HEK293 (cell line): ENCODE results near the gene FBXL7.

Source experiments
- CTCF ChIA-PET: fragments of 350-600 bp; formaldehyde crosslinking; extraction: SDS; loops from one replicate; lab custom pipeline; 2021; ENCODE audit warnings: antibody characterized with exemption; lab: Yijun Ruan, JAX
- POLR2A ChIA-PET: fragments of 300-600 bp; formaldehyde crosslinking; extraction: SDS; loops from one replicate; lab custom pipeline; 2020; ENCODE audit warnings: antibody characterized with exemption, inconsistent platforms; lab: Yijun Ruan, JAX
- H3K27ac ChIP-seq: fragments of 200-500 bp; sonication (Bioruptor generic); 2 replicates; pipeline ENCODE4 v1.5.1; 2014; ENCODE audit warnings: low read depth, low read length, control low read depth, inconsistent platforms; ENCODE audit errors: extremely low read depth
- H3K36me3 ChIP-seq, 2 experiments: fragments of 200-500 bp in 1 of 2; sonication (Bioruptor generic) in 1 of 2; 1 replicate in 1 of 2; 2 replicates in 1 of 2; pipeline ENCODE4 v1.5.1; 2014 to 2017; ENCODE audit warnings: inconsistent platforms in 2 of 2, low read length in 2 of 2; ENCODE audit not compliant: control insufficient read depth in 2 of 2, insufficient read depth in 1 of 2
- H3K4me1 ChIP-seq: fragments of 200-500 bp; sonication (Bioruptor generic); 2 replicates; pipeline ENCODE4 v1.5.1; 2014; ENCODE audit warnings: mild to moderate bottlenecking, low read length, inconsistent platforms; ENCODE audit not compliant: control insufficient read depth, insufficient read depth
- H3K4me3 ChIP-seq: 2 replicates; pipeline ENCODE4 v1.5.1; 2011; ENCODE audit warnings: low read depth, mild to moderate bottlenecking, control low read depth, low read length, moderate library complexity
- H3K9me3 ChIP-seq: fragments of 200-500 bp; sonication (Bioruptor generic); 2 replicates; pipeline ENCODE4 v1.5.1; 2014; ENCODE audit warnings: low read depth, low read length, inconsistent platforms; ENCODE audit not compliant: control insufficient read depth, insufficient read depth
- CTCF ChIP-seq: fragments of 450-650 bp; formaldehyde crosslinking; IDR thresholded peaks from 2 replicates; pipeline ENCODE4 v1.5.1; 2016; ENCODE audit warnings: missing biosample characterization, missing genetic modification characterization
- GFI1B ChIP-seq: fragments of 450-650 bp; formaldehyde crosslinking; IDR thresholded peaks from 2 replicates; pipeline ENCODE4 v1.5.1; 2016; ENCODE audit warnings: missing biosample characterization, missing genetic modification characterization
- GLIS1 ChIP-seq: fragments of 450-650 bp; formaldehyde crosslinking; IDR thresholded peaks from 2 replicates; pipeline ENCODE4 v1.5.1; 2016; ENCODE audit warnings: missing biosample characterization, missing genetic modification characterization
- HOXD13 ChIP-seq: sonication (generic); formaldehyde crosslinking; IDR thresholded peaks from 2 replicates; pipeline ENCODE4 v1.8.0; 2022; ENCODE audit warnings: missing genetic modification reagents, borderline replicate concordance
- MYNN ChIP-seq: fragments of 450-650 bp; formaldehyde crosslinking; IDR thresholded peaks from 2 replicates; pipeline ENCODE4 v1.5.1; 2016; ENCODE audit warnings: missing biosample characterization, missing genetic modification characterization, borderline replicate concordance
- RBAK ChIP-seq: fragments of 450-650 bp; formaldehyde crosslinking; IDR thresholded peaks from 2 replicates; pipeline ENCODE4 v1.5.1; 2016; ENCODE audit warnings: missing biosample characterization, missing genetic modification characterization
- SCRT1 ChIP-seq: fragments of 450-650 bp; formaldehyde crosslinking; IDR thresholded peaks from 2 replicates; pipeline ENCODE4 v1.5.1; 2016; ENCODE audit warnings: missing biosample characterization, missing genetic modification characterization, borderline replicate concordance
- ZBTB21 ChIP-seq: fragments of 450-650 bp; formaldehyde crosslinking; IDR thresholded peaks from 2 replicates; pipeline ENCODE4 v1.5.1; 2017; ENCODE audit warnings: missing biosample characterization, missing genetic modification characterization
- ZBTB26 ChIP-seq: fragments of 450-650 bp; formaldehyde crosslinking; optimal IDR thresholded peaks from 2 replicates; pipeline ENCODE3; 2016; ENCODE audit warnings: missing biosample characterization, mild to moderate bottlenecking, missing genetic modification characterization
- ZBTB6 ChIP-seq: fragments of 450-650 bp; formaldehyde crosslinking; IDR thresholded peaks from 2 replicates; pipeline ENCODE4 v1.5.1; 2017; ENCODE audit warnings: missing biosample characterization, missing genetic modification characterization
- ZBTB7A ChIP-seq: fragments of 450-650 bp; formaldehyde crosslinking; IDR thresholded peaks from 2 replicates; pipeline ENCODE4 v1.5.1; 2016; ENCODE audit warnings: low read depth, missing biosample characterization, missing genetic modification characterization
- ZEB2 ChIP-seq: fragments of 450-650 bp; formaldehyde crosslinking; IDR thresholded peaks from 2 replicates; pipeline ENCODE4 v1.5.1; 2016; ENCODE audit warnings: missing biosample characterization, missing genetic modification characterization
- ZFHX2 ChIP-seq: fragments of 450-650 bp; formaldehyde crosslinking; conservative IDR thresholded peaks from 2 replicates; pipeline ENCODE4 v1.5.1; 2016; ENCODE audit warnings: missing biosample characterization, missing genetic modification characterization
- ZNF112 ChIP-seq: fragments of 450-650 bp; formaldehyde crosslinking; IDR thresholded peaks from 2 replicates; pipeline ENCODE4 v1.5.0; 2017; ENCODE audit warnings: missing biosample characterization, missing genetic modification characterization
- ZNF155 ChIP-seq: fragments of 450-650 bp; formaldehyde crosslinking; IDR thresholded peaks from 2 replicates; pipeline ENCODE4 v1.5.1; 2016; ENCODE audit warnings: missing biosample characterization, missing genetic modification characterization
- ZNF221 ChIP-seq: fragments of 450-650 bp; formaldehyde crosslinking; IDR thresholded peaks from 2 replicates; pipeline ENCODE4 v1.5.1; 2017; ENCODE audit warnings: missing biosample characterization, missing genetic modification characterization, borderline replicate concordance
- ZNF366 ChIP-seq: fragments of 450-650 bp; formaldehyde crosslinking; conservative IDR thresholded peaks from 2 replicates; pipeline ENCODE4 v1.5.1; 2016; ENCODE audit warnings: missing biosample characterization, missing genetic modification characterization
- ZSCAN30 ChIP-seq: fragments of 450-650 bp; IDR thresholded peaks from 2 replicates; pipeline ENCODE4 v1.5.1; 2018; ENCODE audit warnings: missing biosample characterization, mild to moderate bottlenecking, missing genetic modification characterization, moderate library complexity
- TF ChIP-seq, protein P1 (sequence below): fragments of 450-650 bp; formaldehyde crosslinking; IDR thresholded peaks from 2 replicates; pipeline ENCODE4 v1.5.1; 2016; ENCODE audit warnings: missing biosample characterization, missing genetic modification characterization
- TF ChIP-seq, protein P2 (sequence below): fragments of 450-650 bp; formaldehyde crosslinking; IDR thresholded peaks from 2 replicates; pipeline ENCODE4 v1.5.1; 2017; ENCODE audit warnings: missing biosample characterization, missing genetic modification characterization
- TF ChIP-seq, protein P3 (sequence below): fragments of 450-650 bp; formaldehyde crosslinking; IDR thresholded peaks from 2 replicates; pipeline ENCODE4 v1.5.1; 2016; ENCODE audit warnings: missing biosample characterization, missing genetic modification characterization

FBXL7 gene

GRCh38 chr5:15637886-15638285 is 137.9 kb downstream of the FBXL7 start:
- POLR2A ChIA-PET, result no interaction called here
- no peaks in the 10 kb centered on the region for H3K36me3 ChIP-seq
- H3K27ac ChIP-seq, result no peak overlapping the region
- no peaks in the 10 kb centered on the region for H3K4me1 ChIP-seq
- no peaks in the 10 kb centered on the region for H3K9me3 ChIP-seq
- CTCF ChIA-PET, result no interaction called here
- TF ChIP-seq SCRT1 (no peak), ZNF112 (tag by site-specific recombination) (no peak), ZNF366 (tag by site-specific recombination) (no peak), ZSCAN30 (tag by site-specific recombination) (no peak), ZFHX2 (tag by site-specific recombination) (no peak), MYNN (tag by site-specific recombination) (no peak), ZBTB21 (tag by site-specific recombination) (no peak), GLIS1 (tag by site-specific recombination) (no peak), ZNF155 (tag by site-specific recombination) (no peak), ZBTB6 (tag by site-specific recombination) (no peak), ZNF221 (no peak), GFI1B (tag by site-specific recombination) (no peak), ZBTB7A (tag by site-specific recombination) (no peak), ZBTB26 (no peak), ZEB2 (no peak)
- TF ChIP-seq, protein P1, sequence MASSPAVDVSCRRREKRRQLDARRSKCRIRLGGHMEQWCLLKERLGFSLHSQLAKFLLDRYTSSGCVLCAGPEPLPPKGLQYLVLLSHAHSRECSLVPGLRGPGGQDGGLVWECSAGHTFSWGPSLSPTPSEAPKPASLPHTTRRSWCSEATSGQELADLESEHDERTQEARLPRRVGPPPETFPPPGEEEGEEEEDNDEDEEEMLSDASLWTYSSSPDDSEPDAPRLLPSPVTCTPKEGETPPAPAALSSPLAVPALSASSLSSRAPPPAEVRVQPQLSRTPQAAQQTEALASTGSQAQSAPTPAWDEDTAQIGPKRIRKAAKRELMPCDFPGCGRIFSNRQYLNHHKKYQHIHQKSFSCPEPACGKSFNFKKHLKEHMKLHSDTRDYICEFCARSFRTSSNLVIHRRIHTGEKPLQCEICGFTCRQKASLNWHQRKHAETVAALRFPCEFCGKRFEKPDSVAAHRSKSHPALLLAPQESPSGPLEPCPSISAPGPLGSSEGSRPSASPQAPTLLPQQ, result no peak
- TF ChIP-seq, protein P2, sequence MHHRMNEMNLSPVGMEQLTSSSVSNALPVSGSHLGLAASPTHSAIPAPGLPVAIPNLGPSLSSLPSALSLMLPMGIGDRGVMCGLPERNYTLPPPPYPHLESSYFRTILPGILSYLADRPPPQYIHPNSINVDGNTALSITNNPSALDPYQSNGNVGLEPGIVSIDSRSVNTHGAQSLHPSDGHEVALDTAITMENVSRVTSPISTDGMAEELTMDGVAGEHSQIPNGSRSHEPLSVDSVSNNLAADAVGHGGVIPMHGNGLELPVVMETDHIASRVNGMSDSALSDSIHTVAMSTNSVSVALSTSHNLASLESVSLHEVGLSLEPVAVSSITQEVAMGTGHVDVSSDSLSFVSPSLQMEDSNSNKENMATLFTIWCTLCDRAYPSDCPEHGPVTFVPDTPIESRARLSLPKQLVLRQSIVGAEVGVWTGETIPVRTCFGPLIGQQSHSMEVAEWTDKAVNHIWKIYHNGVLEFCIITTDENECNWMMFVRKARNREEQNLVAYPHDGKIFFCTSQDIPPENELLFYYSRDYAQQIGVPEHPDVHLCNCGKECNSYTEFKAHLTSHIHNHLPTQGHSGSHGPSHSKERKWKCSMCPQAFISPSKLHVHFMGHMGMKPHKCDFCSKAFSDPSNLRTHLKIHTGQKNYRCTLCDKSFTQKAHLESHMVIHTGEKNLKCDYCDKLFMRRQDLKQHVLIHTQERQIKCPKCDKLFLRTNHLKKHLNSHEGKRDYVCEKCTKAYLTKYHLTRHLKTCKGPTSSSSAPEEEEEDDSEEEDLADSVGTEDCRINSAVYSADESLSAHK (tag by site-specific recombination), result no peak
- H3K4me3 ChIP-seq, result no peak overlapping the region

GRCh38 chr5:15638296-15638695 is 138.3 kb downstream of the FBXL7 start:
- no peak for TF ChIP-seq RBAK
- TF ChIP-seq, protein P3, sequence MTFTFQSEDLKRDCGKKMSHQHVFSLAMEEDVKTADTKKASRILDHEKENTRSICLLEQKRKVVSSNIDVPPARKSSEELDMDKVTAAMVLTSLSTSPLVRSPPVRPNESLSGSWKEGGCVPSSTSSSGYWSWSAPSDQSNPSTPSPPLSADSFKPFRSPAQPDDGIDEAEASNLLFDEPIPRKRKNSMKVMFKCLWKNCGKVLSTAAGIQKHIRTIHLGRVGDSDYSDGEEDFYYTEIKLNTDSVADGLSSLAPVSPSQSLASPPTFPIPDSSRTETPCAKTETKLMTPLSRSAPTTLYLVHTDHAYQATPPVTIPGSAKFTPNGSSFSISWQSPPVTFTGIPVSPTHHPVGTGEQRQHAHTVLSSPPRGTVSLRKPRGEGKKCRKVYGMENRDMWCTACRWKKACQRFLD (tag by site-specific recombination), result no peak
- no peak for TF ChIP-seq HOXD13 (CRISPR knock-in tag)
- no peak for TF ChIP-seq CTCF (tag by site-specific recombination)
- no peak overlapping the region for H3K27ac ChIP-seq
- POLR2A ChIA-PET, result no interaction called here
- H3K9me3 ChIP-seq, result no peaks in the 10 kb centered on the region
- H3K4me3 ChIP-seq, result no peak overlapping the region
- no peaks in the 10 kb centered on the region for H3K4me1 ChIP-seq
- CTCF ChIA-PET, result no interaction called here
- H3K36me3 ChIP-seq, result no peaks in the 10 kb centered on the region
